Cerebellar cortex (tissue), 1 donor: ENCODE measurements around the gene CCDC186.
A peak's percentile ranks its signal among the peaks of the same experiment; 100 is the strongest.

Experiments
- DNase-seq: peaks from one replicate; pipeline ENCODE4 v3.0.0-alpha.2; 2015; ENCODE audit warnings: low spot score

Gene CCDC186

GRCh38 chr10:114173921-114174694, at the start of gene CCDC186:
CCDC186 (minus strand) TSS chr10:114174203; CDS start chr10:114163268, 10,935 bp downstream.
- peak; percentile 98 for DNase-seq

- DNase-seq = no peak
Measured at GRCh38 chr10:114223066-114223465, 49.1 kb upstream of the CCDC186 start.

- DNase-seq = no peak
Measured at GRCh38 chr10:114221235-114221634, 47.2 kb upstream of the CCDC186 start.

- DNase-seq = no peak
Measured at GRCh38 chr10:114220281-114220680, 46.3 kb upstream of the CCDC186 start.

- no peak for DNase-seq
Measured at GRCh38 chr10:114215033-114215432, 41.0 kb upstream of the CCDC186 start.

GRCh38 chr10:114212153-114212552, 38.1 kb upstream of the CCDC186 start:
- no peak for DNase-seq

GRCh38 chr10:114208351-114208750, 34.3 kb upstream of the CCDC186 start:
- no peak for DNase-seq

GRCh38 chr10:114207349-114207748, 33.3 kb upstream of the CCDC186 start:
- no peak for DNase-seq

GRCh38 chr10:114206902-114207301, 32.9 kb upstream of the CCDC186 start:
- no peak for DNase-seq

- DNase-seq = no peak
Measured at GRCh38 chr10:114202812-114203211, 28.8 kb upstream of the CCDC186 start.

- no peak for DNase-seq
Measured at GRCh38 chr10:114199239-114199638, 25.2 kb upstream of the CCDC186 start.

- no peak for DNase-seq
Measured at GRCh38 chr10:114195079-114195478, 21.1 kb upstream of the CCDC186 start.

GRCh38 chr10:114189700-114190099, 15.7 kb upstream of the CCDC186 start:
- no peak for DNase-seq

- no peak for DNase-seq
Measured at GRCh38 chr10:114188900-114189299, 14.9 kb upstream of the CCDC186 start.

- no peak for DNase-seq
Measured at GRCh38 chr10:114188001-114188400, 14.0 kb upstream of the CCDC186 start.

GRCh38 chr10:114184276-114184675, 10.3 kb upstream of the CCDC186 start:
- no peak for DNase-seq

GRCh38 chr10:114183563-114183962, 9.6 kb upstream of the CCDC186 start:
- no peak for DNase-seq

GRCh38 chr10:114181971-114182370, 8.0 kb upstream of the CCDC186 start:
- no peak for DNase-seq

- no peak for DNase-seq
Measured at GRCh38 chr10:114180937-114181336, 6.9 kb upstream of the CCDC186 start.

- DNase-seq = no peak
Measured at GRCh38 chr10:114179747-114180146, 5.7 kb upstream of the CCDC186 start.

- no peak for DNase-seq
Measured at GRCh38 chr10:114179148-114179547, 5.1 kb upstream of the CCDC186 start, which contains the start of gene TDRD1. TDRD1 (plus strand) TSS chr10:114179353; CDS start chr10:114187832, 8,479 bp downstream.

GRCh38 chr10:114176511-114176910, 2.5 kb upstream of the CCDC186 start:
- DNase-seq = no peak

GRCh38 chr10:114175667-114176066, 1.7 kb upstream of the CCDC186 start:
- DNase-seq = no peak

GRCh38 chr10:114174695-114175188, 739 bp upstream of the CCDC186 start:
- DNase-seq = peak; percentile 61
